ENCODE results near the gene RUVBL1. TPM values are rescaled to one million over a fixed set of nuclear protein-coding genes. Genes with fewer than 3 reads are reported as not detected.

The RUVBL1 gene
- total and polyA plus RNA-seq, 9 donors: 15.6 to 37.9 (median 25.1) TPM

DNA sequence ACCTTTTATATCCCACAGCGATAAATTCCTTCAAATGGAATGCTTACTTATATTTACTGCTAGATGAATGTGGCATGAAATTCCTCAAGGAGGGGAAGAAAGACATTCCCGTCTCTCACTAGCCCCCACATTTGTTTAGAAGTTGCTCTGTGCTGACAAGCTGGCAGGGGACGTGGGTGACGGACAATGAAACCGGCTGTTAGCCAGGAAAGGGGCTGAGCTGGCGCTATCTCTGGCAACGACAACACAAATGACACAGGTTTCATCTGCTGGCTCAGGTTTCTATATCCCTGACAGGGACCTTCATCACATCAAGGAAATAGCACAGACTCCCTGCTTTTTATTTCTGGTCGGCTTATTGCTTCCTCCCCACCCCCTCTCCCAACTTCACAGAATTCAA, 15.8 kb downstream of the RUVBL1 start:
- no peak overlapping the region for H3K4me3 ChIP-seq
- no peaks in the 10 kb centered on the region for H3K9me3 ChIP-seq
- intact Hi-C loops (cut with DNase I): no loop called here
- TF ChIP-seq POLR2A (IDR thresholded peaks at IDR 0.05) (no peak), EP300 (IDR thresholded peaks at IDR 0.05) (no peak)
- TF ChIP-seq, protein P1, sequence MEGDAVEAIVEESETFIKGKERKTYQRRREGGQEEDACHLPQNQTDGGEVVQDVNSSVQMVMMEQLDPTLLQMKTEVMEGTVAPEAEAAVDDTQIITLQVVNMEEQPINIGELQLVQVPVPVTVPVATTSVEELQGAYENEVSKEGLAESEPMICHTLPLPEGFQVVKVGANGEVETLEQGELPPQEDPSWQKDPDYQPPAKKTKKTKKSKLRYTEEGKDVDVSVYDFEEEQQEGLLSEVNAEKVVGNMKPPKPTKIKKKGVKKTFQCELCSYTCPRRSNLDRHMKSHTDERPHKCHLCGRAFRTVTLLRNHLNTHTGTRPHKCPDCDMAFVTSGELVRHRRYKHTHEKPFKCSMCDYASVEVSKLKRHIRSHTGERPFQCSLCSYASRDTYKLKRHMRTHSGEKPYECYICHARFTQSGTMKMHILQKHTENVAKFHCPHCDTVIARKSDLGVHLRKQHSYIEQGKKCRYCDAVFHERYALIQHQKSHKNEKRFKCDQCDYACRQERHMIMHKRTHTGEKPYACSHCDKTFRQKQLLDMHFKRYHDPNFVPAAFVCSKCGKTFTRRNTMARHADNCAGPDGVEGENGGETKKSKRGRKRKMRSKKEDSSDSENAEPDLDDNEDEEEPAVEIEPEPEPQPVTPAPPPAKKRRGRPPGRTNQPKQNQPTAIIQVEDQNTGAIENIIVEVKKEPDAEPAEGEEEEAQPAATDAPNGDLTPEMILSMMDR (IDR thresholded peaks at IDR 0.05): no peak
- no peaks in the 10 kb centered on the region for H3K36me3 ChIP-seq
- DNase-seq: no peak
- H3K27me3 ChIP-seq: no peaks in the 10 kb centered on the region
- no peak overlapping the region for H3K27ac ChIP-seq
- H3K4me1 ChIP-seq (ENCODE audit: insufficient read depth): no peaks in the 10 kb centered on the region
- 78 to 86% (median 82%) methylated on average over 8 of the region's 8 CpGs for WGBS, 3 donors

- Histone ChIP-seq H3K36me3 (no peaks in the 10 kb centered on the region), H3K27me3 (no peaks in the 10 kb centered on the region), H3K4me3 (no peak overlapping the region), H3K9me3 (no peaks in the 10 kb centered on the region), H3K27ac (no peak overlapping the region), H3K4me1 (ENCODE audit: insufficient read depth) (no peaks in the 10 kb centered on the region)
- no peak for TF ChIP-seq EP300 (IDR thresholded peaks at IDR 0.05)
- 88 to 93% (median 89%) methylated on average over 5 of the region's 5 CpGs for WGBS, 3 donors
- intact Hi-C loops (cut with DNase I): no loop called here
- DNase-seq: no peak
These were observed 20.4 kb downstream of the RUVBL1 start for GRCh38 chr3:128103136-128103676.

- no peaks in the 10 kb centered on the region for H3K9me3 ChIP-seq
- no peaks in the 10 kb centered on the region for H3K27me3 ChIP-seq
- intact Hi-C loops (cut with DNase I): no loop called here
- no peak overlapping the region for H3K4me3 ChIP-seq
- H3K4me1 ChIP-seq (ENCODE audit: insufficient read depth): no peaks in the 10 kb centered on the region
- TF ChIP-seq, protein P1 (IDR thresholded peaks at IDR 0.05): no peak
- no peak overlapping the region for H3K27ac ChIP-seq
- WGBS, 3 donors: 79 to 87% (median 84%) methylated on average over 2 of the region's 2 CpGs
- no peak for DNase-seq
- no peaks in the 10 kb centered on the region for H3K36me3 ChIP-seq
These were observed 23.0 kb downstream of the RUVBL1 start for GRCh38 chr3:128100638-128101037.

- TF ChIP-seq EP300 (IDR thresholded peaks at IDR 0.05): no peak
- TF ChIP-seq, protein P1 (IDR thresholded peaks at IDR 0.05): no peak
- no peak for TF ChIP-seq POLR2A (IDR thresholded peaks at IDR 0.05)
- H3K36me3 ChIP-seq: no peaks in the 10 kb centered on the region
- intact Hi-C loops (cut with DNase I): no loop called here
These were observed 23.5 kb downstream of the RUVBL1 start for GRCh38 chr3:128100161-128100560.

DNA sequence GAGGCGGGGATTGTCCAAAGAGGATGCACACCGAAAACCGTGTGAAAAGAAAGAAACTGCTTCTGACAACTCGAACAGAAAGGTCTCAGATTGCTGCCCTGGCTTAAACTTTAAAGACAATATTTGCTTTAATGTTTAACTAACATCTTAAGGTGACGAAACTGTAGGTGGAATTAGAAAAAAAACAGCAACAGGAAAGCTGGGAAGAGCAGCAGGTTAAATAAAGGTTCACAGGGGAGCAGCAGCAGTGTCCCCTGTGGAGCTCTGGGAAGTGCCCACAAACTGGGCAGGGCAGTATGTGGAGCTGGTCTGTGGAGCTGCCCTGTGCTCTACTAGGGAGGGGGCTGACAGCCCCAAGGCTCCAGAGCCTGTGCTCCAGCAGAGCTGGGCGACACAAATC, 25.4 kb downstream of the RUVBL1 start:
- Histone ChIP-seq H3K36me3 (no peaks in the 10 kb centered on the region), H3K4me1 (ENCODE audit: insufficient read depth) (no peaks in the 10 kb centered on the region), H3K4me3 (no peak overlapping the region), H3K27ac (no peak overlapping the region), H3K9me3 (no peaks in the 10 kb centered on the region), H3K27me3 (no peaks in the 10 kb centered on the region)
- TF ChIP-seq, protein P1 (IDR thresholded peaks at IDR 0.05): no peak
- TF ChIP-seq POLR2A (IDR thresholded peaks at IDR 0.05) (no peak), EP300 (IDR thresholded peaks at IDR 0.05) (no peak)
- intact Hi-C loops (cut with DNase I): loop anchor here in 1 of 4 donors (5.0 kb wide), 1 partner anchor 399 kb away; no protein-coding TSS in a partner anchor
- 92% methylated on average over 6 of the region's 6 CpGs for WGBS, 3 donors
- DNase-seq: no peak

More at GRCh38 chr3:128100161-128100560, 23.5 kb downstream of the RUVBL1 start:
- Histone ChIP-seq H3K27me3 (no peaks in the 10 kb centered on the region), H3K9me3 (no peaks in the 10 kb centered on the region), H3K27ac (no peak overlapping the region), H3K4me3 (no peak overlapping the region), H3K4me1 (ENCODE audit: insufficient read depth) (no peaks in the 10 kb centered on the region)
- WGBS, 3 donors: 82 to 89% (median 87%) methylated on average over 3 of the region's 3 CpGs
- DNase-seq: no peak

Measured in ovary (tissue), 9 donors.